Measurements from ENCODE around the gene DNAJA3. TPM values are rescaled to one million over a fixed set of nuclear protein-coding genes. Genes with fewer than 3 reads are reported as not detected.
"Not testable (repeated sequence)": the region's sequence is repeated elsewhere in the genome, so short reads cannot be mapped to it uniquely, and the experiment has no call there.

DNAJA3 gene
- total RNA-seq, 1 donor: 8.4 TPM

- not testable (repeated sequence) for H3K9me3 ChIP-seq (ENCODE audit: low read depth, low read length); H3K27me3 ChIP-seq (ENCODE audit: insufficient read depth, low read length); H3K4me1 ChIP-seq (ENCODE audit: insufficient read depth, low read length); H3K4me3 ChIP-seq (ENCODE audit: low read length)
Observed at GRCh38 chr16:4393850-4394249, 31.8 kb upstream of the DNAJA3 start.

- H3K4me1 ChIP-seq (ENCODE audit: insufficient read depth, low read length): peaks cover 12% of the 10 kb centered on the region
Observed at GRCh38 chr16:4395055-4395726, 30.5 kb upstream of the DNAJA3 start.

DNA sequence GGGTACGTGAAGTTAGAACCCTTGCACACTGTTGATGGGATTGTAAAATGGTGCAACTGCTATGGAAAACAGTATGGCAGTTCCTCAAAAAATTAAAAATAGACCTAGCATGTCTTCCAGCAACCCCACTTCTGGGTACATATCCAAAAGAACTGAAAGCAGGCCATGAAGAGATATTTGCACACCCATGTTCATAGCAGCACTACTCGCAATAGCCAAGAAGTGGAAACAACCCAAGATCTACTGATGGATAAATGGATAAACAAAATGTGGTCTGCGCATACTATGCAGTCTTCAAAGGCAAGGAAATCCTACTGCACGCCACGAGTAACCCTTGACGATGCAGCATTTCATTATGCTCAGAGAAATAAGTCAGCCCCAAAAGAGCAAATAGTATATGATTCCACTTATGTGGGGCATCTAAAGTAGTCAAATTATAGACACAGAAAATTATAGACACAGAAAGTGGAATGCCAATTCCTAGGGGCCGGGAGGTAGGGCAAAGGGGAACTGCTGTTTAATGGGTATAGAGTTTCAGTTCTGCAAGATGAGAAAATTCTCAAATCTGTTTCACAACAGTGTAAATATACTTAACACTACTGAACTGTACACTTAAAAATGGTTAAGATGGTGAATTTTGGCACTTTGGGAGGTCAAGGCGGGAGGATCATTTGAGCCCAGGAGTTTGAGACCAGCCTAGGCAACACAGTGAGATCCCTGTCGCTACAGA, 26.5 kb upstream of the DNAJA3 start:
- H3K9me3 ChIP-seq (ENCODE audit: low read depth, low read length): no peaks in the 10 kb centered on the region
- no peak overlapping the region for H3K4me3 ChIP-seq (ENCODE audit: low read length)
- H3K27me3 ChIP-seq (ENCODE audit: insufficient read depth, low read length): no peaks in the 10 kb centered on the region

More at GRCh38 chr16:4395055-4395726, 30.5 kb upstream of the DNAJA3 start:
- Histone ChIP-seq H3K9me3 (ENCODE audit: low read depth, low read length) (no peaks in the 10 kb centered on the region), H3K4me3 (ENCODE audit: low read length) (no peak overlapping the region), H3K27me3 (ENCODE audit: insufficient read depth, low read length) (no peaks in the 10 kb centered on the region)

GRCh38 chr16:4401094-4401501, 24.6 kb upstream of the DNAJA3 start:
- H3K4me3 ChIP-seq (ENCODE audit: low read length): no peak overlapping the region
- no peaks in the 10 kb centered on the region for H3K27me3 ChIP-seq (ENCODE audit: insufficient read depth, low read length)
- H3K4me1 ChIP-seq (ENCODE audit: insufficient read depth, low read length): peaks cover 14% of the 10 kb centered on the region
- H3K9me3 ChIP-seq (ENCODE audit: low read depth, low read length): no peaks in the 10 kb centered on the region

More for the DNA sequence above, 26.5 kb upstream of the DNAJA3 start:
- peaks cover 14% of the 10 kb centered on the region for H3K4me1 ChIP-seq (ENCODE audit: insufficient read depth, low read length)

GRCh38 chr16:4401510-4401909, 24.2 kb upstream of the DNAJA3 start:
- Histone ChIP-seq H3K4me3 (ENCODE audit: low read length) (no peak overlapping the region), H3K27me3 (ENCODE audit: insufficient read depth, low read length) (no peaks in the 10 kb centered on the region), H3K4me1 (ENCODE audit: insufficient read depth, low read length) (peaks cover 14% of the 10 kb centered on the region), H3K9me3 (ENCODE audit: low read depth, low read length) (no peaks in the 10 kb centered on the region)

- peaks cover 14% of the 10 kb centered on the region for H3K4me1 ChIP-seq (ENCODE audit: insufficient read depth, low read length)
Observed at GRCh38 chr16:4402439-4403132, 23.1 kb upstream of the DNAJA3 start.

GRCh38 chr16:4403133-4403949, 22.3 kb upstream of the DNAJA3 start:
- Histone ChIP-seq H3K27me3 (ENCODE audit: insufficient read depth, low read length) (no peaks in the 10 kb centered on the region), H3K4me1 (ENCODE audit: insufficient read depth, low read length) (peaks cover 14% of the 10 kb centered on the region), H3K9me3 (ENCODE audit: low read depth, low read length) (no peaks in the 10 kb centered on the region), H3K4me3 (ENCODE audit: low read length) (no peak overlapping the region)

More at GRCh38 chr16:4402439-4403132, 23.1 kb upstream of the DNAJA3 start:
- no peaks in the 10 kb centered on the region for H3K9me3 ChIP-seq (ENCODE audit: low read depth, low read length)
- H3K27me3 ChIP-seq (ENCODE audit: insufficient read depth, low read length): no peaks in the 10 kb centered on the region
- H3K4me3 ChIP-seq (ENCODE audit: low read length): no peak overlapping the region

GRCh38 chr16:4404247-4404966, 21.3 kb upstream of the DNAJA3 start:
- Histone ChIP-seq H3K27me3 (ENCODE audit: insufficient read depth, low read length) (no peaks in the 10 kb centered on the region), H3K4me3 (ENCODE audit: low read length) (no peak overlapping the region), H3K4me1 (ENCODE audit: insufficient read depth, low read length) (peaks cover 9% of the 10 kb centered on the region), H3K9me3 (ENCODE audit: low read depth, low read length) (no peaks in the 10 kb centered on the region)

DNA sequence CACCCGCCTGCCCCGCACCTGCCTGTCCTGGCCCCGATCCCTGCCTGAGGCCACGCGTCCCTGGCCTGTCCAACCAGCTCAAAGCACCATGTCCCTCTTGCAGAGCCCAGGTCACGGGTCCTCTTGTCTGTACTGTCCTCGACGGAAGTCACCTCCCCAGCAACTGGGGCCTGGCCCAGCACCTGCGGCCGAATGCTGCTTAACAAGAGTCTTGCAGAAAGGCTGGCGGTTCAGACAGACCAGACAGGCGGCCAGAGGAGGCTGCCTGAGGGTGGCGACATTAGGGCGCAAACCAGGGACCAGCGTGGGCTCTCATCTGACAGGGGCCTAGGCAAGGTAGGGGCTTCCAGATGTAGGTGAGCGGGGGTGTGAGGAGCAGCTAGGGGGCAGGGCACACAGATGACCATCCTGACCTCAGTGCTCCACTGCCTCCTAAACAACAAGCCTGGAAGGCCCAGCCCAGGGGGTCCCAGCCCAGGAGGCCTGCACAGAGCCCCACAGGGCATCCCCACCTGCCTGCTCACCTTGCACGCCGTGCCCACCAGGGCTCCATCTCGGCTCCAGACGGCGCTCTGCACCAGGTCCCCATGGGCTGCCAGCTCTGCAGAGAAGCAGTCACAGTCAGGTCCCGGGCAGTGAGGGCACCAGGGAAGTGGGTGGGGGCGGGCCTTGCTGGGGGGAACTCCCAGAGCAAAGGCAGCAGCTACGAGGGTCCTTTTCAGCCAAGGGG, 20.5 kb upstream of the DNAJA3 start:
- no peaks in the 10 kb centered on the region for H3K9me3 ChIP-seq (ENCODE audit: low read depth, low read length)
- no peak overlapping the region for H3K4me3 ChIP-seq (ENCODE audit: low read length)
- H3K27me3 ChIP-seq (ENCODE audit: insufficient read depth, low read length): no peaks in the 10 kb centered on the region
- peaks cover 2% of the 10 kb centered on the region for H3K4me1 ChIP-seq (ENCODE audit: insufficient read depth, low read length)

- Histone ChIP-seq H3K9me3 (ENCODE audit: low read depth, low read length) (no peaks in the 10 kb centered on the region), H3K4me1 (ENCODE audit: insufficient read depth, low read length) (peaks cover 3% of the 10 kb centered on the region), H3K27me3 (ENCODE audit: insufficient read depth, low read length) (no peaks in the 10 kb centered on the region)
Observed at GRCh38 chr16:4407543-4408322, 17.9 kb upstream of the DNAJA3 start.

GRCh38 chr16:4408323-4408690, 17.4 kb upstream of the DNAJA3 start:
- Histone ChIP-seq H3K9me3 (ENCODE audit: low read depth, low read length) (no peaks in the 10 kb centered on the region), H3K4me3 (ENCODE audit: low read length) (no peak overlapping the region), H3K27me3 (ENCODE audit: insufficient read depth, low read length) (no peaks in the 10 kb centered on the region), H3K4me1 (ENCODE audit: insufficient read depth, low read length) (peaks cover 9% of the 10 kb centered on the region)

More at GRCh38 chr16:4407543-4408322, 17.9 kb upstream of the DNAJA3 start:
- no peak overlapping the region for H3K4me3 ChIP-seq (ENCODE audit: low read length)

- no peaks in the 10 kb centered on the region for H3K9me3 ChIP-seq (ENCODE audit: low read depth, low read length)
- no peaks in the 10 kb centered on the region for H3K27me3 ChIP-seq (ENCODE audit: insufficient read depth, low read length)
- H3K4me1 ChIP-seq (ENCODE audit: insufficient read depth, low read length): peaks cover 19% of the 10 kb centered on the region
- H3K4me3 ChIP-seq (ENCODE audit: low read length): no peak overlapping the region
Observed at GRCh38 chr16:4409081-4409932, 16.4 kb upstream of the DNAJA3 start.
